HG02623 (cell line): Measurements from ENCODE around the gene TPX2.
"Not testable (repeated sequence)": the region's sequence is repeated elsewhere in the genome, so short reads cannot be mapped to it uniquely, and the experiment has no call there.

Source experiments
- ATAC-seq: cut with Tn5 transposase; IDR thresholded peaks from one replicate; pipeline ENCODE4 v1.9.1; 2021; ENCODE audit warnings: moderate library complexity; ENCODE audit not compliant: unreplicated experiment

TPX2 gene

DNA sequence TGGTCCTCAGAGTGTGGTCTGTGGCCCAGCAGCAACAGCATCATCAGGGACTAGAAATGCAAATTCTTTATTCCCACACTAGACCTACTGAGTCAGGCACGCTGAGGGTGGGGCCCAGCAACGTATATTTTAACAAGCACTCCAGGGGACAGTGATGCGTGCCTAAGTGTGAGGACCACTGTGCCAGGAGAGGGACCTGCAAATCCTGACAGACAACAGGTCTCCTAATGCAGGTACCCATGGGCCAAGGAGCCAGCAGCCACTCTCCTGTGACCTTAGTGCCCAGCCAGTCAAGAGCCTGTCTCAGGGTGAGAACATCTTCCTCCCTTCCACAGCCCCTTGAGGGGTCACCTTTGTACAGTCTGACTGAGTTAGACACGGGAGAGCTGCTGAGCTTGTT lies 72.1 kb downstream of the TPX2 start:
- ATAC-seq: no peak

DNA sequence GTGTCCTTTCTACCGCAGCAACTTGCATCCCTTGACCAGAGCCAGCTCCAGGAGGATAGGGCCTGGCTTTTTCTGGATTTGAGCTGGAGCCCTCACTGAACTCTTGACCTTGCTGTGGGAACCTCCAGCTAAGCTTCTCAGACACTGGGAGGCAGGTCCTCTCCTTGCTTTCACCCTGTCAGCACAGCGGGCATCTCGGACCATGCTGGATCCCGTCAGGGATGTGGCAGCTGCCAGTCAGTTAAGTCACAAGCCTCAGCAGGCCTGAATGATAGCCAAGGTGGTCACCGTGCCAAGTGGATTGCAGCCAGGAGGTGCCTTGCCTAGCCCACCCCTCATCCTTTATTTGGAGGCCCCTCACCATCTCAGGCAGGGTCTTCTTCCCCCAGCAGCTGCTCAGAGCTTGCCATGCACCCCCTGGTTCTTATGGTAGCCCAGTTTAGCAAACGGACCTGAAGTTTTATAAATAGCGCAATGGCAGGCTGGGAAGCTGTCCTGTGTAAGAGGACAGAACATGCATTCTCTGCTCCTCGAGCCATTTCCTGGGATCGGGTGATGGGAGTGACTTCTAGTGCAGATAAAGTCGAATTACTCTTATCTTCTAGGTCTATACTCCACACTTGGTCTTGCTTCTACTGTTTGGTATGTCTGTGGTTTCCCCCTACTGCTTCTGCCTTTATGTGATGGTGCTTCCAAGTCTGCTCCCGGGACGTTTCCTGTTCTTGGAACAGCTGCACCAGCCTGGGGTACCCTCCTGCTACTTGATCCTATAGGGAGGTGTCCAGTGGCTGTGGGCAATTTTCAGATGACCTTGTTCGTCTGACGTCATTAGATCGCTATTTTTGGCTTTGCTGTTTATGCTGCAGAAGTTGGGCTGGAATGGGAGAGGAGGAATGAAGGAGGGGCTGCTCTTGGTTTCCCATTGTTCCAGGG lies 73.0 kb downstream of the TPX2 start:
- ATAC-seq: no peak

DNA sequence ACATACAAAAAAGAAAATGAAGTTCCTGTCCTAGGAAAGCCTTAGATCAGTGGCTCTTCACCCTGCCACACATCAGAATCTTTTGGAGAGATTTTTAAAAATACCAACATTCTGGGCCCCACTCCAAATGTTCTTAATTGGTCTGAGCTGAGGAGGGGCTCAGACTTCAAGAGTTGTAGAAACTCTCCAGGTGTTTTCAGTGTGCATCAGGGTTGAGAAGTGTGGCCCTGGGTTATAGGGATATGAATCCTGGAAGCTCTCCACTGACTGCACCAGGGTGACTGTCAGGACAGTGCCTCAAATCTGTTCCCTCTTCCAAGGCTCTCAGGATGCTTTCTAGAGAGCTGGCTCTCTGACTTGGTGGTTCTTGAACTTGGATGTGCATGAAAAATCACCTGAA lies 74.5 kb downstream of the TPX2 start:
- no peak for ATAC-seq

- ATAC-seq: not testable (repeated sequence)
Measured at GRCh38 chr20:31814142-31814541, 75.1 kb downstream of the TPX2 start.

GRCh38 chr20:31815408-31816188 lies 76.5 kb downstream of the TPX2 start:
- ATAC-seq: no peak

DNA sequence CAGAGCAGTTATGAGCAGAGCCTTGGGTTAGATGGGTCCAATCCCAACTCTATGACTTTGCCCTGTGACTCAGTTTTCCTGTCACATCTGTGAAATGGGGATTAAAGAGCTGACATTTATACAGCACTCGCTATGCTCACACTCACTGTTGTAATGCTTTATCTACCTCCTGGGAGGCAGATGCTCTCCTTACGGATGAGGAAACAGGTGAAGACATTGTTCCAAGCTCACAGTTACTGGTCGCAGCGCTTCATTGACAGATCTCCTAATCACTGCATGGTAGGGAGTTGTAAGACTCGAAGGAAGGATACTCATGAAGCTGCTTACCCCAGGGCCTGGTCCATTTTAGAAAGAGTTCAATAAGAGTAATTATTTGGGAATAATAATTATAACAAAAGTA lies 77.1 kb downstream of the TPX2 start:
- no peak for ATAC-seq

- ATAC-seq: no peak
Measured at GRCh38 chr20:31817461-31817860, 78.4 kb downstream of the TPX2 start.

GRCh38 chr20:31818376-31818908 lies 79.4 kb downstream of the TPX2 start:
- ATAC-seq: no peak

GRCh38 chr20:31819083-31819784 lies 80.1 kb downstream of the TPX2 start, which contains the start of gene MYLK2:
Gene MYLK2, plus strand, starts transcription at chr20:31819356. Its CDS starts 225 bp downstream, at chr20:31819581.
- ATAC-seq: no peak

DNA sequence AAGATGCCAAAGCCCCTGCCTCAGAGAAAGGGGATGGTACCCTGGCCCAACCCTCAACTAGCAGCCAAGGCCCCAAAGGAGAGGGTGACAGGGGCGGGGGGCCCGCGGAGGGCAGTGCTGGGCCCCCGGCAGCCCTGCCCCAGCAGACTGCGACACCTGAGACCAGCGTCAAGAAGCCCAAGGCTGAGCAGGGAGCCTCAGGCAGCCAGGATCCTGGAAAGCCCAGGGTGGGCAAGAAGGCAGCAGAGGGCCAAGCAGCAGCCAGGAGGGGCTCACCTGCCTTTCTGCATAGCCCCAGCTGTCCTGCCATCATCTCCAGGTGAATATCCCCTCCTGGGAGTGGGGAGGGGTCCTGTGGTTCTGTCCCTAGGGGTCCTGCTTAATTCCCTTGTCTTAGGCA lies 81.1 kb downstream of the TPX2 start:
- ATAC-seq: no peak

DNA sequence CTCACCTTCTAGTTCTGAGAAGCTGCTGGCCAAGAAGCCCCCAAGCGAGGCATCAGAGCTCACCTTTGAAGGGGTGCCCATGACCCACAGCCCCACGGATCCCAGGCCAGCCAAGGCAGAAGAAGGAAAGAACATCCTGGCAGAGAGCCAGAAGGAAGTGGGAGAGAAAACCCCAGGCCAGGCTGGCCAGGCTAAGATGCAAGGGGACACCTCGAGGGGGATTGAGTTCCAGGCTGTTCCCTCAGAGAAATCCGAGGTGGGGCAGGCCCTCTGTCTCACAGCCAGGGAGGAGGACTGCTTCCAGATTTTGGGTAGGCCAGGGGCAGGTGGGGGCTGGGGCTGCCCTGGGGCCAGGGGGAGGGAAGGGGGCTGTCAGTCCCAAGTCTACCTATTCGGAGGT lies 82.3 kb downstream of the TPX2 start:
- no peak for ATAC-seq

- peak; percentile 55 for ATAC-seq
Measured at GRCh38 chr20:31822421-31823330, 83.6 kb downstream of the TPX2 start.

- ATAC-seq: no peak
Measured at GRCh38 chr20:31823360-31824124, 84.5 kb downstream of the TPX2 start.

GRCh38 chr20:31824125-31824485 lies 85.0 kb downstream of the TPX2 start:
- no peak for ATAC-seq

- ATAC-seq: no peak
Measured at GRCh38 chr20:31824554-31825313, 85.6 kb downstream of the TPX2 start.

DNA sequence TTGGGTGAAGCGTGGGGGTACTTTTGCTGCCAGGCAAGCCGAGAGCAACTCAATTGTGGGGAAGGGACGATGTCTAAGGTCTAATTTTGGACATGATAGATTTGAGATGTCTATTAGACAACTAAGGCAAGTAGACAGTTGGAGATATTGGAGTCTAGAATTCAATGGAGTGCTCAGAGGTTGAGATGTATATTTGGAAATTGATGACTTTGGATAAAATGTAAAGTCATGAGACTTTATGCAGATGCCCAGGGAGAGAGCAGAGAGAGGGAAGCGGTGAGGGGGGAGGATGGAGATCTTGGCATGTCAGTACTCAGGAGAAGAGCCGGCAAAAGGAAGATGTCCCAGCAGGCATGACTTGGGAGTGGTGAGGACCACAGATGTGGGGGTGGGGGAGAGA lies 87.0 kb downstream of the TPX2 start:
- ATAC-seq: no peak

DNA sequence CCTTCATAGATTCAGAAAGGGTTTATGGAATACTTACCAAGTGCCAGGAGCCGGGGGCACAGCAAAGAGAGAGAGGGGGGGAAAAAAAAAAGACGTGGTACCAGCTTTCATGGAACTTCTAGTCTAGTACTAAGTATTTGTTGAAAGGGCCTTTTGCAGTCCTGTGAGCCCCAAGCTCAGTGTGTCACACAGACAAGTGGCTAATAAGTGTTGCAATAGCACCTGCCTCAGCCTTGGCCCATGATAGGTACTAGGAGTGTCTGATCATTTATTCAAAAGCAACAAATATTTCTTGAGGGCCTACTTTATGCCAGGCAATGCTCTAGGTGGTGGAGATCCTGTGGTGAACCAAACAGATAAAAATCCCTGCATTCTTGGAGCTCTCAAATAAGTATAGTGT lies 88.0 kb downstream of the TPX2 start:
- no peak for ATAC-seq

GRCh38 chr20:31828016-31828415 lies 88.9 kb downstream of the TPX2 start:
- not testable (repeated sequence) for ATAC-seq

DNA sequence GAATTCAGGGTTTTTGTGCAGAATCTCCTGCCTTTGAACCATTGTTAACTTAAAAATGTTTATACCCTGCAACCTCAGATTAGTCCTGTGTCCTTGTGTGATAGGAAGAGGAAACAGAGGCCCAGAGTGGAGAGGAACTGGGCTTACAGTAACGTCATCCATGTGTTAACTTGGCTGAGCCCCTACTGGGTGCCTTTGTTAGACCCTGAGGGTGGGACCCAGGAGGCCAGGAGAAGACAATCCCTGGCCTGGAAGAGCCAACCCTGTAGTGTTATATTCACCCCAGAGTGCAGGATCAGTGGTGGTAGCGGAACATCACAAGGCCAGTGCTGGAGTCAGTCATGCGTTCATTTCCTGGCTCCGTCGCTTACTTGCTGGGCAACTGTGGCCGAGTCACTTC lies 90.6 kb downstream of the TPX2 start:
- no peak for ATAC-seq
